HepG2 (cell line): ENCODE results near the gene TEAD1. TPM values are rescaled to one million over a fixed set of nuclear protein-coding genes. Genes with fewer than 3 reads are reported as not detected.

Experiments used
- GLMP ChIP-seq: sonication (generic); formaldehyde crosslinking; IDR thresholded peaks from 2 replicates; pipeline ENCODE4 v1.9.0; 2021; ENCODE audit warnings: missing genetic modification reagents, mild to moderate bottlenecking, borderline replicate concordance
- HDAC2 ChIP-seq: sonication (generic); formaldehyde crosslinking; IDR thresholded peaks from 2 replicates; pipeline ENCODE4 v1.4.0; 2020; ENCODE audit warnings: missing genetic modification reagents
- HIVEP1 ChIP-seq: sonication (generic); formaldehyde crosslinking; IDR thresholded peaks from 2 replicates; pipeline ENCODE4 v1.4.0; 2020; ENCODE audit warnings: mild to moderate bottlenecking, missing genetic modification reagents
- KDM5A ChIP-seq: fragments of 200-600 bp; sonication (generic); IDR thresholded peaks from 2 replicates; pipeline ENCODE4 v1.7.0; 2018; ENCODE audit warnings: antibody characterized with exemption, mild to moderate bottlenecking, low read length, borderline replicate concordance
- NPAS2 ChIP-seq: sonication (generic); formaldehyde crosslinking; IDR thresholded peaks from 2 replicates; pipeline ENCODE4 v1.8.0; 2022; ENCODE audit warnings: mild to moderate bottlenecking, missing genetic modification reagents, borderline replicate concordance
- SALL2 ChIP-seq: sonication (generic); formaldehyde crosslinking; IDR thresholded peaks from 2 replicates; pipeline ENCODE4 v1.8.1; 2023; ENCODE audit warnings: mild to moderate bottlenecking, missing genetic modification reagents, inconsistent platforms
- SNAI1 ChIP-seq: sonication (generic); formaldehyde crosslinking; IDR thresholded peaks from 2 replicates; pipeline ENCODE4 v1.5.0; 2020; ENCODE audit warnings: mild to moderate bottlenecking, missing genetic modification reagents, borderline replicate concordance
- ZNF260 ChIP-seq: sonication (generic); formaldehyde crosslinking; IDR thresholded peaks from 2 replicates; pipeline ENCODE4 v1.4.0; 2020; ENCODE audit warnings: missing genetic modification reagents, low read depth, mild to moderate bottlenecking, borderline replicate concordance
- ZNF646 ChIP-seq: sonication (generic); formaldehyde crosslinking; IDR thresholded peaks from 2 replicates; pipeline ENCODE4 v1.9.0; 2021; ENCODE audit warnings: mild to moderate bottlenecking, missing genetic modification reagents
- ZNF792 ChIP-seq: IDR thresholded peaks from 2 replicates; pipeline ENCODE4 v1.6.1; 2016
- ZNF879 ChIP-seq: sonication (generic); formaldehyde crosslinking; IDR thresholded peaks from 2 replicates; pipeline ENCODE4 v1.8.1; 2023; ENCODE audit warnings: missing genetic modification reagents
- polyA plus RNA-seq, 8 experiments: library from polyadenylated mRNA; depleted of rRNA in 3 of 8; stranded (reverse) in 7 of 8; unstranded in 1 of 8; fragments of >200 nt; fragmentation: Illumina TruSeq in 4 of 8; extraction: Trizol in 4 of 8; gene quantifications; 2 replicates each; pipeline versions ENCODE4 v1.2.1 to v1.2.3, GENCODE V29; 2011 to 2016; ENCODE audit warnings: low read depth in 4 of 8, missing spikeins in 1 of 8, mixed read lengths in 1 of 8; ENCODE audit not compliant: insufficient read depth in 1 of 8
- total RNA-seq, 5 experiments: library from RNA; depleted of rRNA; stranded (reverse); fragments of >200 nt; fragmentation: Illumina TruSeq; extraction: Trizol; gene quantifications; 2 replicates each; pipeline ENCODE4 v1.2.3, GENCODE V29; 2016; ENCODE audit warnings: low read depth in 1 of 5
- TF ChIP-seq, protein P1 (sequence below): sonication (generic); formaldehyde crosslinking; IDR thresholded peaks from 2 replicates; pipeline ENCODE4 v1.5.0; 2020; ENCODE audit warnings: mild to moderate bottlenecking, missing genetic modification reagents, moderate library complexity
- TF ChIP-seq, protein P2 (sequence below): sonication (generic); formaldehyde crosslinking; IDR thresholded peaks from 2 replicates; pipeline ENCODE4 v1.4.0; 2020; ENCODE audit warnings: mild to moderate bottlenecking, missing genetic modification reagents
- TF ChIP-seq, protein P3 (sequence below): sonication (generic); formaldehyde crosslinking; IDR thresholded peaks from 2 replicates; pipeline ENCODE4 v1.5.1; 2020; ENCODE audit warnings: mild to moderate bottlenecking, missing genetic modification reagents, moderate library complexity

TEAD1 gene
- total and polyA plus RNA-seq, 2 of the 13 experiments (the other 11 are each of a cell fraction or from before 2014, with no cell fraction given): 20.1 to 30.5 TPM

- TF ChIP-seq ZNF646 (peak; percentile 65; the same call in 1 of the 2 replicates), SNAI1 (no peak), KDM5A (no peak), ZNF792 (CRISPR knock-in tag) (no peak), GLMP (CRISPR knock-in tag) (no peak), NPAS2 (CRISPR knock-in tag) (no peak), HIVEP1 (no peak), SALL2 (CRISPR knock-in tag) (no peak), HDAC2 (CRISPR knock-in tag) (peak; percentile 51; the same call in 1 of the 2 replicates), ZNF260 (no peak), ZNF879 (no peak)
- TF ChIP-seq, protein P1, sequence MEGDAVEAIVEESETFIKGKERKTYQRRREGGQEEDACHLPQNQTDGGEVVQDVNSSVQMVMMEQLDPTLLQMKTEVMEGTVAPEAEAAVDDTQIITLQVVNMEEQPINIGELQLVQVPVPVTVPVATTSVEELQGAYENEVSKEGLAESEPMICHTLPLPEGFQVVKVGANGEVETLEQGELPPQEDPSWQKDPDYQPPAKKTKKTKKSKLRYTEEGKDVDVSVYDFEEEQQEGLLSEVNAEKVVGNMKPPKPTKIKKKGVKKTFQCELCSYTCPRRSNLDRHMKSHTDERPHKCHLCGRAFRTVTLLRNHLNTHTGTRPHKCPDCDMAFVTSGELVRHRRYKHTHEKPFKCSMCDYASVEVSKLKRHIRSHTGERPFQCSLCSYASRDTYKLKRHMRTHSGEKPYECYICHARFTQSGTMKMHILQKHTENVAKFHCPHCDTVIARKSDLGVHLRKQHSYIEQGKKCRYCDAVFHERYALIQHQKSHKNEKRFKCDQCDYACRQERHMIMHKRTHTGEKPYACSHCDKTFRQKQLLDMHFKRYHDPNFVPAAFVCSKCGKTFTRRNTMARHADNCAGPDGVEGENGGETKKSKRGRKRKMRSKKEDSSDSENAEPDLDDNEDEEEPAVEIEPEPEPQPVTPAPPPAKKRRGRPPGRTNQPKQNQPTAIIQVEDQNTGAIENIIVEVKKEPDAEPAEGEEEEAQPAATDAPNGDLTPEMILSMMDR (CRISPR knock-in tag): peak; percentile 53
- TF ChIP-seq, protein P2, sequence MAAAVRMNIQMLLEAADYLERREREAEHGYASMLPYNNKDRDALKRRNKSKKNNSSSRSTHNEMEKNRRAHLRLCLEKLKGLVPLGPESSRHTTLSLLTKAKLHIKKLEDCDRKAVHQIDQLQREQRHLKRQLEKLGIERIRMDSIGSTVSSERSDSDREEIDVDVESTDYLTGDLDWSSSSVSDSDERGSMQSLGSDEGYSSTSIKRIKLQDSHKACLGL: no peak
- TF ChIP-seq, protein P3, sequence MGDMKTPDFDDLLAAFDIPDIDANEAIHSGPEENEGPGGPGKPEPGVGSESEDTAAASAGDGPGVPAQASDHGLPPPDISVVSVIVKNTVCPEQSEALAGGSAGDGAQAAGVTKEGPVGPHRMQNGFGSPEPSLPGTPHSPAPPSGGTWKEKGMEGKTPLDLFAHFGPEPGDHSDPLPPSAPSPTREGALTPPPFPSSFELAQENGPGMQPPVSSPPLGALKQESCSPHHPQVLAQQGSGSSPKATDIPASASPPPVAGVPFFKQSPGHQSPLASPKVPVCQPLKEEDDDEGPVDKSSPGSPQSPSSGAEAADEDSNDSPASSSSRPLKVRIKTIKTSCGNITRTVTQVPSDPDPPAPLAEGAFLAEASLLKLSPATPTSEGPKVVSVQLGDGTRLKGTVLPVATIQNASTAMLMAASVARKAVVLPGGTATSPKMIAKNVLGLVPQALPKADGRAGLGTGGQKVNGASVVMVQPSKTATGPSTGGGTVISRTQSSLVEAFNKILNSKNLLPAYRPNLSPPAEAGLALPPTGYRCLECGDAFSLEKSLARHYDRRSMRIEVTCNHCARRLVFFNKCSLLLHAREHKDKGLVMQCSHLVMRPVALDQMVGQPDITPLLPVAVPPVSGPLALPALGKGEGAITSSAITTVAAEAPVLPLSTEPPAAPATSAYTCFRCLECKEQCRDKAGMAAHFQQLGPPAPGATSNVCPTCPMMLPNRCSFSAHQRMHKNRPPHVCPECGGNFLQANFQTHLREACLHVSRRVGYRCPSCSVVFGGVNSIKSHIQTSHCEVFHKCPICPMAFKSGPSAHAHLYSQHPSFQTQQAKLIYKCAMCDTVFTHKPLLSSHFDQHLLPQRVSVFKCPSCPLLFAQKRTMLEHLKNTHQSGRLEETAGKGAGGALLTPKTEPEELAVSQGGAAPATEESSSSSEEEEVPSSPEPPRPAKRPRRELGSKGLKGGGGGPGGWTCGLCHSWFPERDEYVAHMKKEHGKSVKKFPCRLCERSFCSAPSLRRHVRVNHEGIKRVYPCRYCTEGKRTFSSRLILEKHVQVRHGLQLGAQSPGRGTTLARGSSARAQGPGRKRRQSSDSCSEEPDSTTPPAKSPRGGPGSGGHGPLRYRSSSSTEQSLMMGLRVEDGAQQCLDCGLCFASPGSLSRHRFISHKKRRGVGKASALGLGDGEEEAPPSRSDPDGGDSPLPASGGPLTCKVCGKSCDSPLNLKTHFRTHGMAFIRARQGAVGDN: peak; percentile 58
Observed at GRCh38 chr11:12824281-12825041, 150.2 kb downstream of the TEAD1 start (continued).
